HepG2 (cell line): ENCODE data around the gene PARN. TPM values are rescaled to one million over a fixed set of nuclear protein-coding genes. Genes with fewer than 3 reads are reported as not detected.

Experiments
- ATF6 ChIP-seq: sonication (generic); formaldehyde crosslinking; conservative IDR thresholded peaks from 2 replicates; pipeline ENCODE4 v1.4.0; 2020; ENCODE audit warnings: missing genetic modification reagents
- CEBPG ChIP-seq: IDR thresholded peaks from 2 replicates; pipeline ENCODE4 v1.6.1; 2016
- GLMP ChIP-seq: sonication (generic); formaldehyde crosslinking; IDR thresholded peaks from 2 replicates; pipeline ENCODE4 v1.9.0; 2021; ENCODE audit warnings: missing genetic modification reagents, mild to moderate bottlenecking, borderline replicate concordance
- KLF6 ChIP-seq: IDR thresholded peaks from 2 replicates; pipeline ENCODE4 v1.8.0; 2016; ENCODE audit warnings: missing biosample characterization, missing genetic modification reagents
- MTA3 ChIP-seq: sonication (generic); formaldehyde crosslinking; IDR thresholded peaks from 2 replicates; pipeline ENCODE4 v1.4.0; 2020; ENCODE audit warnings: missing genetic modification reagents
- PLRG1 ChIP-seq: fragments of 450-650 bp; conservative IDR thresholded peaks from 2 replicates; pipeline ENCODE4 v1.6.1; 2016
- POLR2A ChIP-seq, 2 experiments: IDR thresholded peaks; 2 replicates each; pipeline ENCODE4 v1.6.1; 2011; ENCODE audit warnings: low read depth in 2 of 2, low read length in 2 of 2, mild to moderate bottlenecking in 1 of 2, moderate library complexity in 1 of 2; ENCODE audit not compliant: insufficient read depth in 1 of 2
- RFX1 ChIP-seq: fragments of 450-650 bp; IDR thresholded peaks from 2 replicates; pipeline ENCODE4 v1.6.1; 2017
- SIX1 ChIP-seq: sonication (generic); formaldehyde crosslinking; IDR thresholded peaks from 2 replicates; pipeline ENCODE4 v1.4.0; 2020; ENCODE audit warnings: missing genetic modification reagents, borderline replicate concordance
- TCF7 ChIP-seq: sonication (generic); IDR thresholded peaks from 2 replicates; pipeline ENCODE4 v1.6.1; 2016; ENCODE audit warnings: antibody characterized with exemption, low read depth
- TGIF2 ChIP-seq: IDR thresholded peaks from 2 replicates; pipeline ENCODE4 v1.6.1; 2016; ENCODE audit warnings: control low read depth, missing compliant biosample characterization
- THYN1 ChIP-seq: sonication (generic); formaldehyde crosslinking; IDR thresholded peaks from 2 replicates; pipeline ENCODE4 v1.8.1; 2023; ENCODE audit warnings: low read depth, mild to moderate bottlenecking, moderate library complexity, missing genetic modification reagents, borderline replicate concordance
- TMF1 ChIP-seq: sonication (generic); formaldehyde crosslinking; IDR thresholded peaks from 2 replicates; pipeline ENCODE4 v1.8.1; 2022; ENCODE audit warnings: low read depth, missing genetic modification reagents
- ZBTB1 ChIP-seq: sonication (generic); formaldehyde crosslinking; IDR thresholded peaks from 2 replicates; pipeline ENCODE4 v1.4.0; 2020; ENCODE audit warnings: missing genetic modification reagents, borderline replicate concordance
- ZBTB7A ChIP-seq: sonication (generic); formaldehyde crosslinking; IDR thresholded peaks from 2 replicates; pipeline ENCODE4 v1.8.0; 2022; ENCODE audit warnings: mild to moderate bottlenecking, missing genetic modification reagents
- ZFYVE20 ChIP-seq: sonication (generic); formaldehyde crosslinking; IDR thresholded peaks from 2 replicates; pipeline ENCODE4 v1.8.0; 2023; ENCODE audit warnings: low read depth, mild to moderate bottlenecking, moderate library complexity, missing genetic modification reagents, borderline replicate concordance
- ZNF274 ChIP-seq: sonication (generic); formaldehyde crosslinking; IDR thresholded peaks from 2 replicates; pipeline ENCODE4 v1.5.1; 2020; ENCODE audit warnings: mild to moderate bottlenecking, missing genetic modification reagents
- ZNF335 ChIP-seq: sonication (generic); formaldehyde crosslinking; IDR thresholded peaks from 2 replicates; pipeline ENCODE4 v1.4.0; 2020; ENCODE audit warnings: missing genetic modification reagents
- ZNF564 ChIP-seq: sonication (generic); formaldehyde crosslinking; IDR thresholded peaks from 2 replicates; pipeline ENCODE4 v1.8.1; 2023; ENCODE audit warnings: mild to moderate bottlenecking, missing genetic modification reagents
- ZSCAN21 ChIP-seq: sonication (generic); formaldehyde crosslinking; IDR thresholded peaks from 2 replicates; pipeline ENCODE4 v1.8.0; 2022; ENCODE audit warnings: mild to moderate bottlenecking, missing genetic modification reagents, moderate library complexity, borderline replicate concordance
- ZSCAN30 ChIP-seq: sonication (generic); formaldehyde crosslinking; IDR thresholded peaks from 2 replicates; pipeline ENCODE4 v1.5.0; 2020; ENCODE audit warnings: mild to moderate bottlenecking, missing genetic modification reagents
- polyA plus RNA-seq, 8 experiments: library from polyadenylated mRNA; depleted of rRNA in 3 of 8; stranded (reverse) in 7 of 8; unstranded in 1 of 8; fragments of >200 nt; fragmentation: Illumina TruSeq in 4 of 8; extraction: Trizol in 4 of 8; gene quantifications; 2 replicates each; pipeline versions ENCODE4 v1.2.1 to v1.2.3, GENCODE V29; 2011 to 2016; ENCODE audit warnings: low read depth in 4 of 8, missing spikeins in 1 of 8, mixed read lengths in 1 of 8; ENCODE audit not compliant: insufficient read depth in 1 of 8
- total RNA-seq, 5 experiments: library from RNA; depleted of rRNA; stranded (reverse); fragments of >200 nt; fragmentation: Illumina TruSeq; extraction: Trizol; gene quantifications; 2 replicates each; pipeline ENCODE4 v1.2.3, GENCODE V29; 2016; ENCODE audit warnings: low read depth in 1 of 5
- TF ChIP-seq, protein P1 (sequence below): sonication (generic); formaldehyde crosslinking; IDR thresholded peaks from 2 replicates; pipeline ENCODE4 v1.4.0; 2020; ENCODE audit warnings: missing genetic modification reagents, mild to moderate bottlenecking, borderline replicate concordance
- TF ChIP-seq, protein P2 (sequence below): sonication (generic); formaldehyde crosslinking; IDR thresholded peaks from 2 replicates; pipeline ENCODE4 v1.4.0; 2020; ENCODE audit warnings: missing genetic modification reagents
- TF ChIP-seq, protein P3 (sequence below): sonication (generic); formaldehyde crosslinking; IDR thresholded peaks from 2 replicates; pipeline ENCODE4 v1.5.1; 2020; ENCODE audit warnings: mild to moderate bottlenecking, missing genetic modification reagents, borderline replicate concordance

Gene PARN
- total and polyA plus RNA-seq, 2 of the 13 experiments (the other 11 are each of a cell fraction or from before 2014, with no cell fraction given): 13.3 to 47.6 TPM

GRCh38 chr16:14502256-14502875 is 127.7 kb downstream of the PARN start (continued):
- TF ChIP-seq, protein P1, sequence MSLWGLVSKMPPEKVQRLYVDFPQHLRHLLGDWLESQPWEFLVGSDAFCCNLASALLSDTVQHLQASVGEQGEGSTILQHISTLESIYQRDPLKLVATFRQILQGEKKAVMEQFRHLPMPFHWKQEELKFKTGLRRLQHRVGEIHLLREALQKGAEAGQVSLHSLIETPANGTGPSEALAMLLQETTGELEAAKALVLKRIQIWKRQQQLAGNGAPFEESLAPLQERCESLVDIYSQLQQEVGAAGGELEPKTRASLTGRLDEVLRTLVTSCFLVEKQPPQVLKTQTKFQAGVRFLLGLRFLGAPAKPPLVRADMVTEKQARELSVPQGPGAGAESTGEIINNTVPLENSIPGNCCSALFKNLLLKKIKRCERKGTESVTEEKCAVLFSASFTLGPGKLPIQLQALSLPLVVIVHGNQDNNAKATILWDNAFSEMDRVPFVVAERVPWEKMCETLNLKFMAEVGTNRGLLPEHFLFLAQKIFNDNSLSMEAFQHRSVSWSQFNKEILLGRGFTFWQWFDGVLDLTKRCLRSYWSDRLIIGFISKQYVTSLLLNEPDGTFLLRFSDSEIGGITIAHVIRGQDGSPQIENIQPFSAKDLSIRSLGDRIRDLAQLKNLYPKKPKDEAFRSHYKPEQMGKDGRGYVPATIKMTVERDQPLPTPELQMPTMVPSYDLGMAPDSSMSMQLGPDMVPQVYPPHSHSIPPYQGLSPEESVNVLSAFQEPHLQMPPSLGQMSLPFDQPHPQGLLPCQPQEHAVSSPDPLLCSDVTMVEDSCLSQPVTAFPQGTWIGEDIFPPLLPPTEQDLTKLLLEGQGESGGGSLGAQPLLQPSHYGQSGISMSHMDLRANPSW: no peak
- TF ChIP-seq ZBTB1 (CRISPR knock-in tag) (no peak), SIX1 (CRISPR knock-in tag) (no peak), ZBTB7A (CRISPR knock-in tag) (no peak), GLMP (CRISPR knock-in tag) (no peak), ZFYVE20 (no peak), KLF6 (CRISPR knock-in tag) (no peak), CEBPG (CRISPR knock-in tag) (0 out of 2 replicates have a peak, but pooled peaks have one; percentile 31), TCF7 (no peak), ZNF274 (CRISPR knock-in tag) (no peak), ZSCAN21 (no peak), TMF1 (CRISPR knock-in tag) (0 out of 2 replicates have a peak, but pooled peaks have one; percentile 57), TGIF2 (CRISPR knock-in tag) (no peak), POLR2A (IDR thresholded peaks at IDR 0.05; ENCODE audit: insufficient read depth in 1 of 2, low read depth in 2 of 2, low read length in 2 of 2) (no peak), ZSCAN30 (no peak), MTA3 (CRISPR knock-in tag) (no peak), ATF6 (CRISPR knock-in tag) (no peak), ZNF564 (no peak), PLRG1 (no peak), RFX1 (no peak), ZNF335 (0 out of 2 replicates have a peak, but pooled peaks have one; percentile 5), THYN1 (no peak)
- TF ChIP-seq, protein P2, sequence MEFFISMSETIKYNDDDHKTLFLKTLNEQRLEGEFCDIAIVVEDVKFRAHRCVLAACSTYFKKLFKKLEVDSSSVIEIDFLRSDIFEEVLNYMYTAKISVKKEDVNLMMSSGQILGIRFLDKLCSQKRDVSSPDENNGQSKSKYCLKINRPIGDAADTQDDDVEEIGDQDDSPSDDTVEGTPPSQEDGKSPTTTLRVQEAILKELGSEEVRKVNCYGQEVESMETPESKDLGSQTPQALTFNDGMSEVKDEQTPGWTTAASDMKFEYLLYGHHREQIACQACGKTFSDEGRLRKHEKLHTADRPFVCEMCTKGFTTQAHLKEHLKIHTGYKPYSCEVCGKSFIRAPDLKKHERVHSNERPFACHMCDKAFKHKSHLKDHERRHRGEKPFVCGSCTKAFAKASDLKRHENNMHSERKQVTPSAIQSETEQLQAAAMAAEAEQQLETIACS (CRISPR knock-in tag): no peak
- TF ChIP-seq, protein P3, sequence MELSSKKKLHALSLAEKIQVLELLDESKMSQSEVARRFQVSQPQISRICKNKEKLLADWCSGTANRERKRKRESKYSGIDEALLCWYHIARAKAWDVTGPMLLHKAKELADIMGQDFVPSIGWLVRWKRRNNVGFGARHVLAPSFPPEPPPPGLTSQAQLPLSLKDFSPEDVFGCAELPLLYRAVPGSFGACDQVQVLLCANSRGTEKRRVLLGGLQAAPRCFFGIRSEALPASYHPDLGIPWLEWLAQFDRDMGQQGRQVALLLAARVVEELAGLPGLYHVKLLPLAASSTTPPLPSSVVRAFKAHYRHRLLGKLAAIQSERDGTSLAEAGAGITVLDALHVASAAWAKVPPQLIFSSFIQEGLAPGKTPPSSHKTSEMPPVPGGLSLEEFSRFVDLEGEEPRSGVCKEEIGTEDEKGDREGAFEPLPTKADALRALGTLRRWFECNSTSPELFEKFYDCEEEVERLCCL (CRISPR knock-in tag): no peak
